CD4-positive, alpha-beta T cell (primary cell): ENCODE results near the gene IPO11. TPM values are rescaled to one million over a fixed set of nuclear protein-coding genes. Genes with fewer than 3 reads are reported as not detected.

Experiments
- ATAC-seq: fragments of 200-7000 bp; cut with Tn5 transposase; one replicate; pipeline ENCODE4 v1.10.0; 2022; ENCODE audit warnings: mild to moderate bottlenecking; ENCODE audit not compliant: poor library complexity
- CTCF ChIA-PET: fragments of 350-600 bp; sonication (Branson Sonifier 250); formaldehyde crosslinking; loops from one replicate; lab custom pipeline; 2021; ENCODE audit warnings: antibody characterized with exemption, inconsistent platforms; lab: Charles Lee
- POLR2A ChIA-PET: fragments of 350-600 bp; sonication (Branson Sonifier 250); formaldehyde crosslinking; loops from one replicate; lab custom pipeline; 2021; ENCODE audit warnings: antibody characterized with exemption, inconsistent platforms; lab: Charles Lee
- DNase-seq, 14 experiments: peaks; one replicate each; pipeline ENCODE4 v3.0.0-alpha.2; 2013 to 2020; ENCODE audit warnings: mixed read lengths in 2 of 14
- H3K27ac ChIP-seq, 2 donors: one replicate each; pipeline versions ENCODE4 v1.5.1 to v1.7.0; 2013; ENCODE audit warnings: low read length in 2 of 2, low read depth in 1 of 2, mild to moderate bottlenecking in 1 of 2
- H3K27me3 ChIP-seq, 2 experiments: 1 replicate in 1 of 2; 2 replicates in 1 of 2; pipeline versions ENCODE4 v1.6.1 to v1.7.0; 2013; ENCODE audit warnings: low read length in 2 of 2, control low read depth in 1 of 2, mild to moderate bottlenecking in 1 of 2, moderate library complexity in 1 of 2; ENCODE audit not compliant: insufficient read depth in 2 of 2, control insufficient read depth in 1 of 2
- H3K36me3 ChIP-seq: one replicate; pipeline ENCODE4 v1.6.1; 2013; ENCODE audit warnings: low read length, control low read depth; ENCODE audit not compliant: insufficient read depth
- H3K4me1 ChIP-seq: one replicate; pipeline ENCODE4 v1.6.1; 2013; ENCODE audit warnings: low read length, control low read depth; ENCODE audit not compliant: insufficient read depth
- H3K4me3 ChIP-seq: one replicate; pipeline ENCODE4 v1.5.1; 2013; ENCODE audit warnings: mild to moderate bottlenecking, low read length, moderate library complexity
- H3K9me3 ChIP-seq, 2 experiments: 1 replicate in 1 of 2; 2 replicates in 1 of 2; pipeline versions ENCODE4 v1.6.1 to v1.7.0; 2013; ENCODE audit warnings: low read length in 2 of 2, mild to moderate bottlenecking in 2 of 2, control low read depth in 1 of 2, moderate library complexity in 1 of 2; ENCODE audit not compliant: control insufficient read depth in 1 of 2, insufficient read depth in 1 of 2
- H3K27ac Mint-ChIP-seq: one replicate; pipeline ENCODE4 v1.8.0; 2020; ENCODE audit warnings: mixed read lengths
- H3K27me3 Mint-ChIP-seq: one replicate; pipeline ENCODE4 v1.8.0; 2021; ENCODE audit warnings: mixed read lengths
- H3K36me3 Mint-ChIP-seq: one replicate; pipeline ENCODE4 v1.8.0; 2021; ENCODE audit warnings: low read depth, mixed read lengths
- H3K4me1 Mint-ChIP-seq: one replicate; pipeline ENCODE4 v1.8.0; 2021; ENCODE audit warnings: low read depth, mixed read lengths
- H3K4me3 Mint-ChIP-seq: one replicate; pipeline ENCODE4 v1.8.0; 2020; ENCODE audit warnings: mild to moderate bottlenecking, mixed read lengths
- H3K9me3 Mint-ChIP-seq: one replicate; pipeline ENCODE4 v1.8.0; 2020; ENCODE audit warnings: mixed read lengths
- CTCF ChIP-seq: fragments of 200-600 bp; IDR thresholded peaks from one replicate; pipeline ENCODE4 v1.8.0; 2022; ENCODE audit warnings: antibody characterized with exemption, mild to moderate bottlenecking
- intact Hi-C, 2 experiments: fragments of 100-400 bp; cut with DNase I in 1 of 2; cut with micrococcal nuclease in 1 of 2; formaldehyde crosslinking; loops; one replicate each; pipeline versions ENCODE4 v1.15.1 to v1.9.0; 2023 to 2025; cut with DNase I, micrococcal nuclease
- total RNA-seq, 174 experiments: library from RNA in 2 of 174; stranded (reverse) in 2 of 174; gene quantifications; one replicate each; pipeline ENCODE4 v1.2.3 and lab custom pipeline; 2021 to 2026

IPO11 gene
- total RNA-seq, 2 experiments from 2014 or later, result 15.1 to 16.1 TPM

- no peaks in the 10 kb centered on the region for H3K4me1 ChIP-seq
- Mint-ChIP-seq H3K4me1 (peaks cover 6% of the 10 kb centered on the region), H3K36me3 (peaks cover 69% of the 10 kb centered on the region), H3K9me3 (no peaks in the 10 kb centered on the region), H3K4me3 (no peak overlapping the region), H3K27me3 (no peaks in the 10 kb centered on the region), H3K27ac (no peak overlapping the region)
- no peak overlapping the region for H3K27ac ChIP-seq
- POLR2A ChIA-PET, result no interaction called here
- no peak overlapping the region for H3K4me3 ChIP-seq
- intact Hi-C loops, result no loop called here
- DNase-seq (no peak), ATAC-seq (no peak)
- TF ChIP-seq CTCF, result no peak
- no peaks in the 10 kb centered on the region for H3K9me3 ChIP-seq
- CTCF ChIA-PET, result interaction anchor here (1.6 kb wide), 1 partner anchor 10 kb away, joined by 9 read pairs; no protein-coding TSS in a partner anchor
- peaks cover 38% of the 10 kb centered on the region for H3K36me3 ChIP-seq
- H3K27me3 ChIP-seq, result no peaks in the 10 kb centered on the region
Observed at GRCh38 chr5:62450259-62450658, 37.7 kb downstream of the IPO11 start.

- Histone ChIP-seq H3K4me1 (no peaks in the 10 kb centered on the region), H3K4me3 (no peak overlapping the region), H3K27me3 (no peaks in the 10 kb centered on the region), H3K9me3 (no peaks in the 10 kb centered on the region), H3K27ac (no peak overlapping the region), H3K36me3 (peaks cover 24% of the 10 kb centered on the region)
- H3K4me1 Mint-ChIP-seq, result peaks cover 2% of the 10 kb centered on the region
- no peaks in the 10 kb centered on the region for H3K9me3 Mint-ChIP-seq
- H3K27me3 Mint-ChIP-seq, result no peaks in the 10 kb centered on the region
- CTCF ChIA-PET, result interaction anchor here (0.9 kb wide), 1 partner anchor 11 kb away, joined by 3 read pairs; no protein-coding TSS in a partner anchor
- no peak overlapping the region for H3K4me3 Mint-ChIP-seq
- intact Hi-C loops, result no loop called here
- ATAC-seq (no peak), DNase-seq (no peak)
- no peak for TF ChIP-seq CTCF
- H3K27ac Mint-ChIP-seq, result no peak overlapping the region
- POLR2A ChIA-PET, result no interaction called here
- peaks cover 32% of the 10 kb centered on the region for H3K36me3 Mint-ChIP-seq
Observed at GRCh38 chr5:62457071-62457470, 44.5 kb downstream of the IPO11 start.

- Histone ChIP-seq H3K9me3 (no peaks in the 10 kb centered on the region), H3K27me3 (no peaks in the 10 kb centered on the region), H3K4me1 (no peaks in the 10 kb centered on the region), H3K36me3 (peaks cover 7% of the 10 kb centered on the region), H3K4me3 (no peak overlapping the region), H3K27ac (no peak overlapping the region)
- H3K4me3 Mint-ChIP-seq, result no peak overlapping the region
- no peak for ATAC-seq
- H3K36me3 Mint-ChIP-seq, result peaks cover 8% of the 10 kb centered on the region
- intact Hi-C loops, result loop anchor here (1.0 to 5.0 kb wide), 4 partner anchors 172 to 319 kb away; no protein-coding TSS in a partner anchor
- no peaks in the 10 kb centered on the region for H3K9me3 Mint-ChIP-seq
- H3K27me3 Mint-ChIP-seq, result no peaks in the 10 kb centered on the region
- H3K27ac Mint-ChIP-seq, result no peak overlapping the region
- POLR2A ChIA-PET, result no interaction called here
- CTCF ChIA-PET, result interaction anchor here (0.7 to 1.5 kb wide), 8 partner anchors 8 to 171 kb away, joined by 3 to 9 read pairs (median 4); no protein-coding TSS in a partner anchor
- peaks cover 8% of the 10 kb centered on the region for H3K4me1 Mint-ChIP-seq
- TF ChIP-seq CTCF, result peak; percentile 94
- peak in 3 of 14 experiments; percentile 39 to 58 (median 52) for DNase-seq
Observed at GRCh38 chr5:62460578-62460983, 48.0 kb downstream of the IPO11 start.
